ENCODE data around the gene PNRC2.
"Not testable (repeated sequence)": the region's sequence is repeated elsewhere in the genome, so short reads cannot be mapped to it uniquely, and the experiment has no call there.

Gene PNRC2

DNA sequence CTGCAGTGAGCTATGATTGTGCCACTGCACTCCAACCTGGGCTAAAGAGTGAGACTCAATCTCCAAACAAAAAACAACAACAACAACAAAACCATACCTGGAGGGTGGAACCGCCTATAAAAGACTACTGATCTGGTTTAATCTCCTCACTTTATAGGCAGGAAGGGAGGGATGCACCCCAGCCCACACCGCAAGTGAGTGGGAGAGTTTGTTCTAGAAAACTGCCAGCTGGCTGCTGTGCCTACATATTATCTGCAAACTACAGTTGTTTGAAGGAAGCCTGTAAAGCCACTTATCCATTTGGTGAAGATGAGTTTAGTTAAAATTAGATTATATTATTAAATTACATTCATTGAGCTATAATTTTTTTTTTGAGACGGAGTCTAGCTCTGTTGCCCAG, 29.6 kb downstream of the PNRC2 start:
- no peak for DNase-seq (ENCODE audit: low read depth in 3 of 3)

DNA sequence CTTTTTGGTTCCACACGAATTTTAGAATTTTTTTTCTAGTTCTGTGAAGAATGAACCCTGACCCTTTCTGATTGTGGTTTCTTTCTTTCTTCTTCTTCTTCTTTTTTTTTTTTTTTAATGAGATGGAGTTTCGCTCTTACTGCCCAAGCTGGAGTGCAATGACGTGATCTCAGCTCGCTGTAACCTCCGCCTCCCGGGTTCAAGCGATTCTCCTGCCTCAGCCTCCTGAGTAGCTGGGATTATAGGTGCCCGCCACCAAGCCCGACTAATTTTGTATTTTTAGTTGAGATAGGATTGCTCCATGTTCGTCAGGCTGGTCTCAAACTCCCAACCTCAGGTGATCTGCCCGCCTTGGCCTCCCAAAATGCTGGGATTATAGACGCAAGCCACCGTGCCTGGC, 32.4 kb downstream of the PNRC2 start:
- not testable (repeated sequence) for DNase-seq (ENCODE audit: low read depth in 3 of 3)

DNA sequence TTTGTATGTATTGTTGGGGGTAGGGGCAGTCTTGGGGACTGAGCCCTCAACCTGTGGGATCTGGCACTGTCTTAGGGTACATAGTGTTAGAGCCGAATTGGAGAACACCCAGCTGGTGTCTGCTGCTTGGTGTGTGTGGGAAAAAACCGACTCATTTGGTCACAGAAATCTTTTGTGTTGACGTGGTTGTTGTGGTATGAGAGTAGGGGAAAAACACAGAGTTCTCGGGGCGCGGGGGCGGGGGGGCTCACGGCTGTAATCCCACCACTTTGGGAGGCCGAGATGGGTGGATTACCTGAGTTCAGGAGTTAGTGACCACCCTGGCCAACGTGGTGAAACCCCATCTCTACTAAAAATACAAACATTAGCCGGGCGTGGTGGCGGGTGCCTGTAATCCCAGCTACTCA, 35.8 kb downstream of the PNRC2 start:
- no peak for DNase-seq (ENCODE audit: low read depth in 3 of 3)

DNA sequence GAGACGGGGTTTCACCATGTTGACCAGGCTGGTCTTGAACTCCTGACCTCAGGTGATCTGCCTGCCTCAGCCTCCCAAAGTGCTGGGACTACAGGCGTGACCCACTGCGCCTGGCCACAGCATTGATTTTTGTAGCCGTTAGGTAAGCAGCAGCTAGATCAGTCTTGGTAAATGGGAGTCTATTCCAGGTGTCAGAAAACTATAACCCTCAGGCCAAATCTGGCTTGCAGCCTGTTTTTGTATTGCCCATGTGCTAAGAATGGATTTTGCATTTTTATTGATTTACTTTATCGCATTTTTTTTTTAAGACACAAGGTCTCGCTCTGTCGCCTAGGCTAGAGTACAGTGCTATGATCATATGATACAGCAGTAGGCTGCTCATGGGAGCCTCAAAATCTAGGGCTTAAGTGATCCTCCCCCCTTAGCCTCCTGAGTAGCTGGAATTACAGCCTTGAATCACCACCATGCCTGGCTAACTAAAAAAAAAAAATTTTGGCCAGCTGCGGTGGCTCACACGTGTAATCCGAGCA, 37.1 kb downstream of the PNRC2 start:
- no peak for DNase-seq (ENCODE audit: low read depth in 3 of 3)

DNA sequence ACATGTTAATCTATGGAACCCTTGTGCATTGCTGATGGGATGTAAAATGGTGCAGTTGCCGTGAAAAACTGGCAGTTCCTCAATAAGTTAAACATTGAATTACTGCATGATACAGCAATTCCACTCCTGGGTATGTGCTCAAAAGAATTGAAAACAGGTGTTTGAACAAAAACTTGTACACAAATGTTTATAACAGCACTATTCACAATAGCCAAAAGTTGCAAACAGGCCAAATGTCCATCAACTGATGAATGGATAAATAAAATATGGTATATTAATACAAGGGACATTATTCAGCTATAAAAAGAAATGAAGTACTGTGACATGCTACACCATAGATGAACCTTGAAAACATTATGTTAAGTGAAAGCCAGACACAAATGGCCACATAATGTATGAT, 38.2 kb downstream of the PNRC2 start:
- DNase-seq (ENCODE audit: low read depth in 3 of 3), result no peak

DNA sequence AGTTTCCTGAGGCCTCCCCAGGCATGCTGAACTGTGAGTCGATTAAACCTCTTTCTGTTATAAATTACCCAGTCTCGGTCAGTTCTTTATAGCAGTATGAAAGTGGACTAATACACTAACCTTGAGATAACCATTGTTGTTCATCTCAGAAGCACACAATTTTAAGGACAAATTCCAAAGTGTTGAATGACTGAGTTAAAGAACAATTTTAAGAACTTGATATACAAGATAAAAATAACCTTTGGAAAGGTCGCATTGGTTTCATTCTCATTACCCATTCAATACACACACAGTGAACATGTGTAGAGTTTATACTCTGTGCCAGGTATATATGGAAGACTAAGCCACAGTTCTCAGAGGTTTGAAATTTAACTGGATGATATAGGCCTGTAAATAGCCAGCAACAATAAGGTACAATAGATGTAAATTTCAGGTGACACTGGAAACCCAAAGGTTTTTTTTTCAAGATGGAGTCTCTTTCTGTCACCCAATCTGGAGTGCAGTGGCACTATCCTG, 39.6 kb downstream of the PNRC2 start:
- DNase-seq (ENCODE audit: low read depth in 3 of 3), result no peak

DNA sequence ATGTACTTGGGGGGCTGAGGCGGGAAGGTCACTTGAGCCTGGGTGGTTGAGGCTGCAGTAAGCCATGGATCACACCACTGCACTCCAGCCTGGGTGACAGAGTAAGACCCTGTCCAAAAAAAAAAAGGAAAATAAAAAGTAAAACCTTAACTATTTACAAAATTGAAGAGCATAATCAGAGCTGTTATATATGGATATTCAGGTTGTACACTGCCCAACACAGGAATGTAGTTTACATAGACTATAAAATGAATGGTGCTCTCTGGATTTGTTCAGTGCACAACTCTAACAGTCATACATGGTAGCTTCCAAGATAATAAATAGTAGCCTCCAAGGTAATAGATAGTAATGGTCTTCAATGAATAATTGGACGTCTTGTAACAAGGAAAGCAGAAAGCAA, 43.1 kb downstream of the PNRC2 start:
- no peak for DNase-seq (ENCODE audit: low read depth in 3 of 3)

DNA sequence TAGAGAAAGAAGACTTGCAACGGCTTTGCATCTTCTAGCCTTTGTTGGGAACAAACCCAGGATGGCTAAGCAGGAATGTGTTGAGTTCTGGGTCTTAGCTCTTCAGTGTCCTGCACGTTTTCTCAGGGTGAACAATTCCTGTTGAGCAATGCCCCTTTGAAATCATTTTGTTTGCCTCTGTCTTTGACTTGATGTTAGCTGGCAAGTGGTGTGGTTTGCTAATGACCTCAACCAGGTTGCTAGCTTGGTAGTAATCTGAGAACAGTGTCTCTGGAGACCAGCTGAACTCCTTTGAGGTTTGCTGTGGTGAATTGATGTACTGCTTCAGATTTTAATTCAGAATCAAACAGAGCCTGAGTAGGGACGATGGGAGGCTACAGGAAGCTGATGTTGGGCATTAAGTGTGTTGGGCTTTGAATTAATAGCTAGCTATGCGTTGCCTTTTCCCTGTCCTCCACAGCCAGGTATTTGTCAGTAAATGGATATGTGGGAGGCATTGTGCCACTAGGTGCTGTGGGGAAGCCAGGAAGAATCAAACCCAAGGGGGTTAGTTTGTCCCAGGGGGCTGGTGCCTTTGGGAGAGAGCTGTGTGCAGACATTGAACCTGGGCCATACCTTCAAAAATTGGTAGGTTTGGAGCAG, 43.8 kb downstream of the PNRC2 start:
- DNase-seq (ENCODE audit: low read depth in 3 of 3), result no peak

DNA sequence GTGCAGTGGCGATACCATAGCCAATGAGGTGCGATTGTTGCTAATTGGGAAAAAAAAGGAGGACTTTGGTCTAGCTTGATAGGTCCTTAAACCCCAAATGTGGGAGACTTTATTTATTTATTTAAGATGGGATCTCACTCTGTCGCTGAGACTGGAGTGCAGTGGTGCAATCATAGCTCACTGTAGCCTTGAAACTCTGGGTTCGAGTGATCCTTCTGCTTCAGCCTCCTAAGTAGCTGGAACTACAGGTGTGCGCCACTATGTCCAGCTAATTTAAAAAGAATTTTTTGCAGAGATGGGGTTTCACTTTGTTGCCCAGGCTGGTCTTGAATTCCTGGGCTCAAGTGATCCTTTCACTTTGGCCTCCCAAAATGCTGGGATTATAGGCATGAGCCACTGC, 44.5 kb downstream of the PNRC2 start:
- DNase-seq (ENCODE audit: low read depth in 3 of 3), result no peak

DNA sequence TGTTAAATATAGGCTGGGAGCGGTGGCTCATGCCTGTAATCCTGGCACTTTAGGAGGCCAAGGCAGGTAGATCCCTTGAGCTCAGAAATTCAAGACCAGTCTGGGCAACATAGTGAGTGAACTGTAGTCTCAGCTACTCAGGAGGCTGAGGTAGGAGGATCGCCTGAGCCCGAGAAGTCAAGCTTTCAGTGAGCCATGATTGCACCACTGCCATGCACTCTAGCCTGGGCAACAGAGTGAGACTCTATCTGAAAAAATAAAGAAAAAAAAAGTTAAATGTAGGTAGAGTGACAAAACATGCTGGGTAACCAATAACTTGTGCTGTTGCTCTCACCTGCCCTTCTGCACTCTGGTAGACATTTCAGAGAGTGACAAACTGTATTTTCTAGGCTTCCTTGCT, 45.5 kb downstream of the PNRC2 start:
- no peak for DNase-seq (ENCODE audit: low read depth in 3 of 3)

DNA sequence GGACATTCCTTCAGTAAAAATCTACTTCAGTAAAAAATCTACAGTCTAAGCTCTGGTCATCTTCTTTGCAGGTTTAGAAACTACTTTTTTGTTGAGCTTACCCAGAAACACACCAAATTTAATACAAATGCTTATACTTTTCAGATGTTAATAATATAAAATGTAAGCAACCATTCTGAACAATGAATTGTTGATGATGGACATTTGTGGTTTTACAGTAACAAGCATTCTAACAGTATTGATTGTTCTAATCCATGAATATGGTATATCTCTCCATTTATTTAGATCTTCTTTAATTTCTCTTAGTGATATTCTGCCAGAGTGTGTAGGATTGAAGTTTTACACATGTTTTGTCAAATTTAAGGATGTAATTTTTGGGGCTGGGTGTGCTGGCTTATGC, 47.5 kb downstream of the PNRC2 start:
- DNase-seq (ENCODE audit: low read depth in 3 of 3), result no peak

DNA sequence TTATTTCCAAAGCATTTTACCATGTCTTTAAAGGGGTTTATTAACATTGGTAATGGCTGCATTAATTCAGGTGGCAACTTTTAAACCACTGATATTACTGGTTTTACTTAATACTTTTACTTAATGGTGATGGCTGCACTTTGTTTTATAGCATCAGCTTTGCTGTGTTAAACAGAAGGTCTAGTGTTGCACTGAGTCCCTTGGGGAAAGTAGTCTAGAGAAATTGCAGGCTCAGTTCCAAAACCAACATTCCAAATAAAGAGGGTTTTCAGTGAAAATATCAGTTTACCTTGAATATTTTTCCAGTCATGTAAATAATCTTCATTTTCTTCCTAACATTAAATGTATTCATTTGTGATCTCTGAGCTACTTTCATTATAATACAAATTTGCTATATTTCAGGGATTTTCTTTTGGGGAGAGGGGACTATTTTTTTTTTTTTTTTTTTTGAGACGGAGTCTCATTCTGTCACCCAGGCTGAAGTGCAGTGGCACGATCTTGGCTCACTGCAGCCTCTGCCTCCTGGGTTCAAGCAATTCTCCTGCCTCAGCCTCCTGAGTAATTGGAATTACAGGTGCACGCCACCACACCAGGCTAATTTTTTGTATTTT, 49.1 kb downstream of the PNRC2 start:
- not testable (repeated sequence) for DNase-seq (ENCODE audit: low read depth in 3 of 3)

DNA sequence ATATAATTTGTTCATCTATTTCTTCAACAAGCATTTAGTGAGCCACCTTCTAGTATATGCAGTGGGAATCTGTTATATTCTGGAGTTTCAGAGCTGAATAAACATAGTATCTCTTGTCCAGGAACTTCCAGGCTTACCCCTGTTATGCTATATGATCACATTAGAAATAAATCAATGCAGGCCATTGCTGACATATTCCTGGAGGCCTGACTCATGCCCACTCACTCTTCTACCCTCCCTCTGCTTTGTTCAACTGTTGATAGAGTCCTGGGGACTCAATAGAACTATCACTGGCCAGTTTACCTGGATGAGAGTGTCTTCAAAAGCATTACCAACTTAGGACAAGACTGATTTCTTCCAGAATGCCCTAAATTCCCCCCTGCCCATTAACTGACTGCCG, 49.8 kb downstream of the PNRC2 start:
- no peak for DNase-seq (ENCODE audit: low read depth in 3 of 3)

DNA sequence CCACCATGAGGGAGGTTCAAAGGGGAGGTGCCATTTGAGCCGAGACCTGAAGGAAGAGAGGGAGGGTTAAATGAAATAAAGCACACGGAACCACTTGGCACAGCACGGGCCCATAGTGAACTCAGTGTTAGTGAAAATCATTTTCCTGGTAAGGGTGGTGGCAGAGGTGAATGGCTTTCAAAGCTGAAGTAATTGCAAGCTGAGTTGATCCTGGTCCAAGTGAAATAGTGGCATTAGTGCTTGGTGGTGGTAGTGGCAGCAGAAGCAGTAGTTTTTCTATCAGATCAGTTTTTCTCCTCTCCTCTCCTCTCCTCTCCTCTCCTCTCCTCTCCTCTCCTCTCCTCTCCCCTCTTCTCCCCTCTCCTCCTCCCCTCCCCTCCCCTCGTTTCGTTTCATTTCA, 51.0 kb downstream of the PNRC2 start:
- no peak for DNase-seq (ENCODE audit: low read depth in 3 of 3)

DNA sequence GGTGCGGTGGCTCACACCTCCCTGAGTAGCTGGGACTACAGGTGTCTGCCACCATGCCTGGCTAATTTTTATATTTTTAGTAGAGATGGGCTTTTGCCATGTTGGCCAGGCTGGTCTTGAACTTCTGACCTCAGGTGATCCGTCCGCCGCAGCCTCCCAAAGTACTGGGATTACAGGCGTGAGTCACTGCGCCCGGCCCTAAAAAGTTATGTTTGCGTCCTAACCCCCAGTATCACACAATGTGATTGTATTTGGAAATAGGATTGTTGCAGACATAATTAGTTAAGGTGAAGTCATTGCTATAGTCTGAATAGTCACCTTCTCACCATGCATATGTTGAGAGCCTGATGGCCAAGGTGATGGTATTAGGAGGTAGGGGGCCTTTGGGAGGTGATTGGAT, 53.2 kb downstream of the PNRC2 start:
- DNase-seq (ENCODE audit: low read depth in 3 of 3), result not testable (repeated sequence)

All from stimulated activated CD4-positive, alpha-beta T cell treated with anti-CD3 and anti-CD28 coated beads, TNF-alpha, amount 100 ng/mL, for 4 hours (primary cell).